HG03064 (cell line): ENCODE data around the gene FUT6.
"Not testable (repeated sequence)": the region's sequence is repeated elsewhere in the genome, so short reads cannot be mapped to it uniquely, and the experiment has no call there.

Experiments used
- ATAC-seq: cut with Tn5 transposase; IDR thresholded peaks from one replicate; pipeline ENCODE4 v1.9.1; 2021; ENCODE audit warnings: low read depth; ENCODE audit not compliant: unreplicated experiment

The FUT6 gene

DNA sequence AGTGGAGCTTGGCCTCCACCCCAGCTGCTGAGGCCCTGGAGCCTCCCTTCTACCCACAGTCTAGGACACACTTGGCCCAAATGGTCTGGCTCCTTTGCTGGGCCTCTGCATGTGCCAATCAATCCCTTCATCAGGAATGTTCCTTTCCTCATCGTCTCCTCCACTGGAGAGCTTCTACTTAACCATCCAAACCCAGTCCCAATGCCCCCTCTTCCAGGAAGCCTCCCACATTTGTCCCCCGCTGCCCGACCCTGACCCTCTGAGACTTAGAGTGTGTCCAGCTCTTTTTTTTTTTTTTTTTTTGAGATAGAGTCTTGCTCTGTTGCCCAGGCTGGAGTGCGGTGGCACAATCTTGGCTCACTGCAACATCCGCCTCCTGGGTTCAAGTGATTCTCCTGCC is 51.1 kb downstream of the FUT6 start:
- ATAC-seq, result no peak

DNA sequence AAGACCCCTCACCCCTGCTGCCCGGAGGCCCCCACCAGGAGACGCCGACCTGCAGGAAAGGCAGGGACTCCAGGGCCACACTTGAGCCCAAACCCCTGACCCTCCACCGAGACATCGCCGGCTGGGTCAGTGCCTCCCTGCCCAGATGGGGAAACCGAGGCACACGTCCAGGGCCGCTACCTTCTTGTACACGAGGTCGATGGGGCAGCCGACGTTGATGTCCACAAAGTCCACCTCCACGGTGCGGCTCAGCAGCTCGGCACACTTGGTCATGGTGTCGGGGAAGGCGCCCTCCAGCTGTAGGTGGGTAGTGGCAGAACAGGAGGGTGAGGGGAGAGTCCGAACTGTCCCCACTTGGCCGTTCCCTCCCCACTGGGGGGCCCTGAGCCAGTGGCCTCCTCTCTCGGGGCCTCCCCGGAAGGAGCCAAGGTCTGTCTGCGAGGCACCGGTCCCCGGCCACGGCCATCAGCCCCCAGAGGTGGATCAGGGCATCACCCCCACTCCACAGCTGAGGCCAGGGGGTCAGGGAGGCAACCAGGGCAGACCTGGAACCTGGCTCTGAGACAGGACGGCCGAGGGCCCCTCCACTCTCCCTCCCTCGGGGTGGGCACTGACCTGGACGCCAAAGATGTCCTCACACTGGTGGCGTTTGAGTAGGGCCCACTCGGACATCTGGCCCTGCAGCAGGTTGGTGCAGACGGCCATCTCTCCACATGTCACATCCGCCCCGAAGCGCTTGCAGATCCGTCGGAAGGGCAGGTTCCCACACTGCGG is 51.9 kb downstream of the FUT6 start:
- no peak for ATAC-seq

GRCh38 chr19:5786593-5787408 is 52.7 kb downstream of the FUT6 start:
- ATAC-seq, result no peak

GRCh38 chr19:5785423-5785822 is 54.1 kb downstream of the FUT6 start:
- no peak for ATAC-seq

- no peak for ATAC-seq
Measured at GRCh38 chr19:5784581-5785147, 54.8 kb downstream of the FUT6 start, which contains the start of gene PRR22. Gene PRR22 (minus strand): TSS chr19:5784746. CDS start chr19:5784660, 86 bp downstream.

GRCh38 chr19:5782945-5783919 is 56.3 kb downstream of the FUT6 start:
- no peak for ATAC-seq

DNA sequence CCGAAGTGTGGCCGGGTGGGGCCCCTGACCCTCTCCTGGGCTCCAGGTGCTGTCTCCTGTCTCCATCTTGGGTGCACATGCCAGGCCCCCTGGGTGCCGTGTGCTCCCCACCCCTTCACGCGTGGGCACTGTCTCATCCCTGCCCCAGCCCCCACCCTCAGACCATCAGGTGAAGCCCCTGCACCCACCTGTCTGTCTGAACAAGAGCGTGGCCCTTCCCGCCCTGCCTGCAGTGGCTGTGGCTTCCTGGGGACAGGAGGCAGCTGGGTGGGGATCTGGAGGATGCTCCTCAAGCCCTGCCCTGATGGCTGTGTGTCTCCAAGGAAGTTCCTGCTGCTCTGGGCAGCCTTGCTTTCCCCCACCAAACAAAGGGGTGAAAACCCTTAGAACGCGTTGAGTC is 57.2 kb downstream of the FUT6 start:
- no peak for ATAC-seq

DNA sequence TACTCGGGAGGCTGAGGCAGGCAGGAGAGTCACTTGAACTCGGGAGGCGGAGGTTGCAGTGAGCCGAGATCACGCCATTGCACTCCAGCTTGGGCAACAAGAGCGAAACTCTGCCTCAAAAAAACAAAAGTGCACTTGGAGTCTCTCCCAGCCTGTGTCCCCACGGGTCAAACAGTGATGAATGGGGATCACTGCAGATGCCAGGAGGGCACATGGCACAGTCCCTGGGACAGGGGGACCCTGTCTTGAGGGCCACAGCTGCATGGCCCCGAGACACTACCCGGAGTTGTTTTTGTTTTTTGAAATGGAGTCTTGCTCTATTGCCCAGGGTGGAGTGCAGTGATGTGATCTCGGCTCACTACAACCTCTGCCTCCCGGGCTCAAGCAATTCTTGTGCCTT is 58.6 kb downstream of the FUT6 start:
- ATAC-seq, result not testable (repeated sequence)
